Stimulated activated CD4-positive, alpha-beta T cell treated with anti-CD3 and anti-CD28 coated beads, Interleukin-1b, Interleukin-23, amount 100 ng/mL, for 1 hour (primary cell): Measurements from ENCODE around the gene WDR49.

Experiments
- DNase-seq, 2 donors: peaks; one replicate each; pipeline ENCODE4 v3.0.0-alpha.2; 2020; ENCODE audit warnings: low read depth in 2 of 2

Gene WDR49

DNA sequence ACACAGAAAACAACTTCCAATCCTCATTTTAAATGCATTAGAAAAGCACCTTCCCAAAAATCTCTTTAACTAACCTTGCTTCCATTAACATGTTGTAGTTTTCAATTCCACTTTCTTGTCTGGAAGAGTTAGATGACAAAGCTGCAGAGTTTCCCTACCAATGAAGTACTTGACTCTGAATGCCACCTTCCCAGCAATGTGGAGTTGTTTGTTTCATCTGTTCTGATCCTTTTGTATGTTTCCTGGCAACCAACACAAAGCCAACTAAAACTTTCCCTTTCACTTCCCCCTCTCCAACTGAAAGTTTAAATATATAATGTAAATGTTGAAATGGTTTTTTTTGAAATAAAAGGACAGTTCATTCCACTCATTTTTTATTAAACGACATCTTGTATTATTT lies at the start of gene WDR49:
WDR49 (minus strand) TSS at position 183 of the 400 bp plus-strand sequence. CDS start 517 bp downstream, outside the sequence.
- no peak for DNase-seq

- no peak for DNase-seq
These were observed 47.2 kb upstream of the WDR49 start for GRCh38 chr3:167700926-167701325.

- DNase-seq = no peak
These were observed 46.3 kb upstream of the WDR49 start for GRCh38 chr3:167700046-167700445.

- DNase-seq = no peak
These were observed 40.4 kb upstream of the WDR49 start for GRCh38 chr3:167694121-167694520.

GRCh38 chr3:167691366-167691765 lies 37.6 kb upstream of the WDR49 start:
- DNase-seq = no peak

GRCh38 chr3:167684388-167684993 lies 30.7 kb upstream of the WDR49 start:
- peak in 1 of 2 donors; percentile 34 for DNase-seq

DNA sequence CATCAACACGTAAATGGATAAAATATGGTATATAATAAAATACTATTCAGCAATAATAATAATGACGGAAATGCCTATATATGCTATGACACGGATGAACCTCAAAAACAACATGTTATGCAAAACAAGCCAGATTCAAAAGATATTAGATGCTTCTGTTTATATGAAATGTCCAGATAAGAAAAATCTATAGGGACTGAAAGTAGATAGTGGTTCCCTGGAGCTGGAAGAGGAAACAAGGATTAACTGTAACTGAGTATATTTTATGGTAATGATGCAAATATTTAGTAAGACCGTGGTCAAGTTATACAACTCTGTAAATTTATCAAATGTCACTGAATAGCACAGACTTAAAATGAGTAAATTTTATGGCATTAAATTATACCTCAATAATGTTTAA lies 25.8 kb upstream of the WDR49 start:
- no peak for DNase-seq

GRCh38 chr3:167675848-167676247 lies 22.1 kb upstream of the WDR49 start:
- DNase-seq = no peak

DNA sequence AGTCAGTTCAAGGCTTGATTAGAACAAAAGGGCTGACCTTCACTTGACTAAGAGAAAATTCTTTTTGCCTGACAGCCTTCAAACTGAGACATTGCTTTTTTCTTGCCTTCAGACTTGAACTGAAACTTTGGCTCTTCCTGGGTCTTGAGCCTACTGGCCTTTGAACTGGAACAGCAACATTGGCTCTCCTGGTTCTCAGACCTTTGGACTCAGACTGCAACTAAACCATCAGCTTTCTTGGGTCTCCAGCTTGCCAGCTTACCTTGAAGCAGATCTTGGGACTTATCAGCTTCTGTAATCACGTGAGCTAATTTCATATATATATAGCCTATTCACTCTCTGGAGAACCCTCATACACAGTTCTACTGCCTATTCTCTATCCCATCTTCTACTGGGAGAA lies 19.5 kb upstream of the WDR49 start:
- DNase-seq = no peak

GRCh38 chr3:167671878-167672427 lies 18.2 kb upstream of the WDR49 start:
- no peak for DNase-seq

- no peak for DNase-seq
These were observed 16.0 kb upstream of the WDR49 start for GRCh38 chr3:167669699-167670098.

- DNase-seq = no peak
These were observed 14.9 kb upstream of the WDR49 start for GRCh38 chr3:167668651-167669050.

DNA sequence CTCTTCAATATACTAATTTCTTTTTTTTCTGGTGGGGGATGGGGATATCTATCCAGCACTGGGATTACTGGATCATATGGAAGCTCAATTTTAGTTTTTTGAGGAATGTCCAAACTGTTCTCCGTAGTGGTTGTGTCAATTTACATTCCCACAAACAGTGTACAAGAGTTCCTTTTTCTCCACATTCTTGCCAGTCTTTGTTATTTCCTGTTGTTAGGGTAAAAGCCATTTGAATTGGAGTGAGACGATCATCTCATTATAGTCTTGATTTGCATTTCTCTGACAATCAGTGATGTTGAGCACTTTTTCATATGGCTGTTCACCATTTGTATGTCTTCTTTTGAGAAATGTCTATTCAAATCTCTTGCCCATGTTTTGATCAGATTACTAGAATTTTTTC lies 12.8 kb upstream of the WDR49 start:
- no peak for DNase-seq

GRCh38 chr3:167662919-167663400 lies 9.2 kb upstream of the WDR49 start:
- DNase-seq = no peak

DNA sequence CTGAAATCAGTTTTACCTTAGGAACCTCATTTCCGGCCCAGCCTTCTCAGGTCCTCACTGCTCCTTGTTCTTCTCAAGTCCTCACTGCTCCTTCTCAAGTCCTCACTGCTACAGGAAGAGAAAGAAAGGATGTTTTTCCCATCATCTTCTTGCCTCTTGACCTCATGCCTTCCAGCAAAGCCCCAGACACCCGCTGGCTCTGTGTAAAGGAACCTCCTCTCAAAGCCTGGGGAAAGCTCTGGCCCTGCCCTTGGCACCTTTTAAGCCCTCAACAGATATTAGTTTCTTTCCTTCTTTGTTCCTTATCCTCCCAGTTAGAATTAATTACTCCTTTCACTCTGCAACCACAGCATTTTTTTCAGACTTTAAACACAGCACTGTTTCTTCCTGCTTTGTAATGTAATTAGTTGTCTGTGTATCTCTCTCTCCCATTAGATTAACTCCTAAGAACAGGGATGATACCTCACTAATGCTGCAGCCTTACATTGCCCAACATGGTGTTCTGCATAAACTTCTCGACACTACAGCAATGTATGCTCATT lies 4.0 kb upstream of the WDR49 start:
- DNase-seq = no peak

- DNase-seq = no peak
These were observed 3.1 kb upstream of the WDR49 start for GRCh38 chr3:167656821-167657220.

DNA sequence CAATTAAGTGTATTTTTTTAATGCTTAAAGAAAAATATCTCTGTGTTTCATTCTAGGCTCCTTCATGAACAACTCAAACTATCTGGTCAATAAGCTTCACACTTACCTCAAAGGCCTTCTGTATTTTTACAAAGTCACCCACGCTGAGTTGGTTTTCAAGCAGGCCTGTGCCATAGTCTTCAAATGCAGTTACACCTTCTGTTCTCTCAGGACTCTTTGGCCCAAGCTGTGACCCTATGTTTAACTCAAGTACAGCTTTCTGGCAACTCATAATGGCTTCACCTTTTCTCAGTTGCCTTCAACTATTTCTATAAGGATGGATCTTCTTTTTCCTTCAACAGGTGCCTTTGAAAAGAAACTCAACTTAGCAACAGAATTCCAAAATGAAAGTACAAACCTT lies 587 bp downstream of the WDR49 start:
- no peak for DNase-seq

GRCh38 chr3:167651826-167652225 lies 1.9 kb downstream of the WDR49 start:
- DNase-seq = no peak

GRCh38 chr3:167650459-167650858 lies 3.3 kb downstream of the WDR49 start:
- DNase-seq = no peak

DNA sequence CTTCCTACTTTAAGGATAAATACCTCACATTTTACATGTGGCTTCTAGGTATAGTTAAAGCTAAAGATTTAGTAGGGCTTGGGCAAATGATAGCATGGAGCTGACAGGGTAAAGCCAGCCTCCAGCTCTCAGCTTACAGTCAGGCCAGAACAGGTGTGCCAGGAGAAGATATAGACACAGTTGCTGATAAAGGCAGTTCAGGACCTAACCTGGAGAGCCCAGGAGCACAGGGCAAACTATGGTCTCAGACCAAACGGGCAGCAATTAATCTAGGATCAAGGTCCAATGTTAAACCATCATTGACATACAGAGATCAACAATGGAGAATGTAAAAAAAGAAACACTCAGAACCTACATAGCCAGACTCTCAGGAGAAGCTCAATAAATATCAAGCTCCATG lies 4.0 kb downstream of the WDR49 start:
- DNase-seq = no peak

DNA sequence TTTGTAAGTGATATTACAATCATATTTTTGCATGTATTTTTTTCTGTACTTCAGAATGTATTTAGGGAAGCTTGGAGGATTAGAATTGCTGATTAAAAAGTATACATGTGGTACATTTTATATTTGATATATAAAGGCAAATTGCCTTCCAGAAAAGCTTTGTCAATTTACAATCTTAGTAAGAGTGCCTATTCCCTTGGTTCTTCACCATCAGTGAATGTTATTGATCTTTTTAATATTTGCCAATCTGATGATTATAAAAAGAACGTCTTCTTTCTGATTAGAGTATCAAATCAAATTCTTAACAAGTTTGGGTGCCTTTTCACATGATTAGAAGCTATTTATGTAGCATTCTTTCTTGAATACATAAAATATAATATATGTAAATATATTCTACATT lies 9.1 kb downstream of the WDR49 start:
- DNase-seq = no peak

- DNase-seq = no peak
These were observed 22.3 kb downstream of the WDR49 start for GRCh38 chr3:167631471-167631870.

DNA sequence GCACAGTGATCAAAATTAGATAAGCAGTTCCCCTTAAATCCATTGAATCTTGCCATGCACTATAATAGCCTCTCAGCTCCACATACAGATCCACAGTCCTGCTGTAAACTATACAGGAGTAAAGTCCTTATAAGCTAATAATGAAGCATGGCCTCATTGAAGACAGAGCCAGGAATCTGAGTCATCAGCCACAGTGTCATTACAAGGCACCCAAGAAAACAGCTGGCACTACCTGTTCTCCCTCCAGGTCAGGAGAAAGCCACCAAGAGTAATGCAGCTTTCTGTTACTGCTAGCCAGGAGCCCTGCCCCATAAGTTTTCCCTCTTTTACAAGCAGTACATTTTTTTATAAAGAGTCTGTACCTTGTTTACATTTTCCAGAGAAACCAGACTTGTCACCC lies 27.3 kb downstream of the WDR49 start:
- no peak for DNase-seq

DNA sequence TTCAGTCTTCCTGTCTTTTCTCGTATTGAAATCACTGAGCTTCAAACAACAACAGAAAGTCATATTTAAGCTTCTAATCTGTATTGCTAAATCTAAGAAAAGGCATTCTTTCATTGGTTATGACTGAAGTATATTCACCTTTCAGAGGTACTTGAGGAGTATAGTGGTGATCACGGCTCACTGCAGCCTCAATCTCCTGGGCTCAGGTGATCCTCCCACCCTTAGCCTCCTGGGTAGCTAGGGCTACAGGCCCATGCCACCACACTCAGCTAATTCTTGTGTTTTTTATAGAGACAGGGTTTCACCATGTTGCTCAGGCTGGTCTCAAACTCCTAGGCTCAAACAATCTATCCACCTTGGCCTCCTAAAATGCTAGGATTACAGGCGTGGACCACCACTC lies 38.7 kb downstream of the WDR49 start:
- no peak for DNase-seq
